Esophagus (tissue), 2 donors: ENCODE data around the gene USP43. TPM values are rescaled to one million over a fixed set of nuclear protein-coding genes. Genes with fewer than 3 reads are reported as not detected.

Source experiments
- H3K27ac ChIP-seq, 2 donors: one replicate each; pipeline ENCODE4 v1.5.1; 2013; ENCODE audit warnings: low read depth in 2 of 2, mild to moderate bottlenecking in 2 of 2, inconsistent platforms in 1 of 2, low read length in 1 of 2, moderate library complexity in 1 of 2
- H3K27me3 ChIP-seq, 2 donors: one replicate each; pipeline ENCODE4 v1.6.1; 2013; ENCODE audit warnings: low read length in 2 of 2, control low read depth in 1 of 2, mild to moderate bottlenecking in 1 of 2; ENCODE audit not compliant: insufficient read depth in 2 of 2, control insufficient read depth in 1 of 2
- H3K36me3 ChIP-seq, 2 donors: one replicate each; pipeline ENCODE4 v1.6.1; 2013; ENCODE audit warnings: low read length in 1 of 2; ENCODE audit not compliant: control insufficient read depth in 2 of 2, insufficient read depth in 2 of 2
- H3K4me1 ChIP-seq, 2 donors: one replicate each; pipeline ENCODE4 v1.6.1; 2013; ENCODE audit warnings: low read length in 1 of 2; ENCODE audit not compliant: control insufficient read depth in 2 of 2, insufficient read depth in 2 of 2
- H3K4me3 ChIP-seq, 2 donors: one replicate each; pipeline ENCODE4 v1.5.1; 2013; ENCODE audit warnings: low read length in 2 of 2, mild to moderate bottlenecking in 2 of 2, low read depth in 1 of 2, moderate library complexity in 1 of 2
- H3K9me3 ChIP-seq, 2 donors: one replicate each; pipeline ENCODE4 v1.6.1; 2013; ENCODE audit warnings: mild to moderate bottlenecking in 2 of 2, low read depth in 1 of 2, low read length in 1 of 2, moderate library complexity in 1 of 2; ENCODE audit not compliant: control insufficient read depth in 2 of 2, insufficient read depth in 1 of 2
- WGBS, 2 donors: extraction: QIAGEN DNeasy Blood & Tissue Kit; methylation state at CpG; one replicate each; pipeline ENCODE4 v1.1.7; 2013; 5-methylcytosine and 5-hydroxymethylcytosine counted together
- polyA plus RNA-seq, 2 donors: library from polyadenylated mRNA; stranded (reverse); fragments of 200-250 nt; gene quantifications; one replicate each; pipeline ENCODE4 v1.2.3, GENCODE V29; 2013
- donor health status: healthy with polysubstance abuse.
- donor health status: Bipolar disorder and iron deficiency.

USP43 gene
- polyA plus RNA-seq, 2 donors: 5.7 to 5.8 TPM

- H3K4me1 ChIP-seq: no peaks in the 10 kb centered on the region
- H3K36me3 ChIP-seq: no peaks in the 10 kb centered on the region
- 97% methylated on average over 1 of the region's 1 CpG for WGBS, 2 donors
- H3K9me3 ChIP-seq: no peaks in the 10 kb centered on the region
- H3K27me3 ChIP-seq: no peaks in the 10 kb centered on the region
- no peak overlapping the region for H3K4me3 ChIP-seq
- H3K27ac ChIP-seq: no peak overlapping the region
Measured at GRCh38 chr17:9765322-9765721, 120.0 kb downstream of the USP43 start.

- Histone ChIP-seq H3K36me3 (no peaks in the 10 kb centered on the region), H3K4me1 (no peaks in the 10 kb centered on the region), H3K27me3 (no peaks in the 10 kb centered on the region), H3K4me3 (no peak overlapping the region), H3K9me3 (no peaks in the 10 kb centered on the region), H3K27ac (no peak overlapping the region)
- WGBS, 2 donors: 69 to 72% methylated on average over 5 of the region's 5 CpGs
Measured at GRCh38 chr17:9766970-9767369, 121.7 kb downstream of the USP43 start.

- Histone ChIP-seq H3K27me3 (no peaks in the 10 kb centered on the region), H3K4me1 (no peaks in the 10 kb centered on the region), H3K9me3 (no peaks in the 10 kb centered on the region), H3K4me3 (no peak overlapping the region), H3K27ac (no peak overlapping the region), H3K36me3 (no peaks in the 10 kb centered on the region)
- WGBS, 2 donors: 72 to 85% methylated on average over 7 of the region's 7 CpGs
Measured at GRCh38 chr17:9767432-9767991, 122.2 kb downstream of the USP43 start.

GRCh38 chr17:9768381-9768934, 123.1 kb downstream of the USP43 start:
- Histone ChIP-seq H3K27ac (no peak overlapping the region), H3K4me3 (no peak overlapping the region), H3K4me1 (no peaks in the 10 kb centered on the region), H3K9me3 (no peaks in the 10 kb centered on the region), H3K27me3 (no peaks in the 10 kb centered on the region), H3K36me3 (no peaks in the 10 kb centered on the region)
- WGBS, 2 donors: 30 to 40% methylated on average over 5 of the region's 5 CpGs

- H3K9me3 ChIP-seq: no peaks in the 10 kb centered on the region
- H3K36me3 ChIP-seq: no peaks in the 10 kb centered on the region
- no peaks in the 10 kb centered on the region for H3K4me1 ChIP-seq
- 78 to 81% methylated on average over 15 of the region's 15 CpGs for WGBS, 2 donors
- H3K27me3 ChIP-seq: no peaks in the 10 kb centered on the region
- no peak overlapping the region for H3K4me3 ChIP-seq
- H3K27ac ChIP-seq: no peak overlapping the region
Measured at GRCh38 chr17:9769036-9769695, 123.8 kb downstream of the USP43 start.

GRCh38 chr17:9771465-9771864, 126.1 kb downstream of the USP43 start:
- no peaks in the 10 kb centered on the region for H3K4me1 ChIP-seq
- no peaks in the 10 kb centered on the region for H3K9me3 ChIP-seq
- 92 to 94% methylated on average over 27 of the region's 27 CpGs for WGBS, 2 donors
- no peak overlapping the region for H3K27ac ChIP-seq
- H3K36me3 ChIP-seq: no peaks in the 10 kb centered on the region
- H3K27me3 ChIP-seq: no peaks in the 10 kb centered on the region
- H3K4me3 ChIP-seq: no peak overlapping the region

- no peaks in the 10 kb centered on the region for H3K4me1 ChIP-seq
- no peak overlapping the region for H3K27ac ChIP-seq
- 76 to 81% methylated on average over 19 of the region's 19 CpGs for WGBS, 2 donors
- no peaks in the 10 kb centered on the region for H3K36me3 ChIP-seq
- H3K4me3 ChIP-seq: no peak overlapping the region
- H3K9me3 ChIP-seq: no peaks in the 10 kb centered on the region
- no peaks in the 10 kb centered on the region for H3K27me3 ChIP-seq
Measured at GRCh38 chr17:9772658-9773057, 127.3 kb downstream of the USP43 start.

- H3K36me3 ChIP-seq: no peaks in the 10 kb centered on the region
- no peak overlapping the region for H3K4me3 ChIP-seq
- H3K9me3 ChIP-seq: no peaks in the 10 kb centered on the region
- 89 to 91% methylated on average over 9 of the region's 9 CpGs for WGBS, 2 donors
- no peaks in the 10 kb centered on the region for H3K4me1 ChIP-seq
- H3K27me3 ChIP-seq: no peaks in the 10 kb centered on the region
- H3K27ac ChIP-seq: no peak overlapping the region
Measured at GRCh38 chr17:9776911-9777310, 131.6 kb downstream of the USP43 start.
